Right cardiac atrium (tissue), 5 donors: ENCODE data around the gene ANAPC16. TPM values are rescaled to one million over a fixed set of nuclear protein-coding genes. Genes with fewer than 3 reads are reported as not detected.
"Not testable (repeated sequence)": the region's sequence is repeated elsewhere in the genome, so short reads cannot be mapped to it uniquely, and the experiment has no call there.

Source experiments
- ATAC-seq, 2 donors: fragments of 200-7000 bp; cut with Tn5 transposase; one replicate each; pipeline versions ENCODE4 v1.8.0 to v1.9.1; 2020; ENCODE audit warnings: moderate library complexity in 2 of 2, mild to moderate bottlenecking in 1 of 2
- DNase-seq, 3 donors: peaks; one replicate each; pipeline ENCODE4 v3.0.0-alpha.2; 2020
- H3K27ac ChIP-seq: one replicate; pipeline ENCODE4 v1.5.1; 2013; ENCODE audit warnings: mild to moderate bottlenecking, low read length, control low read depth, moderate library complexity
- H3K27me3 ChIP-seq: one replicate; pipeline ENCODE4 v1.6.1; 2013; ENCODE audit not compliant: control insufficient read depth, insufficient read depth
- H3K4me1 ChIP-seq: one replicate; pipeline ENCODE4 v1.6.1; 2013; ENCODE audit warnings: low read length; ENCODE audit not compliant: control insufficient read depth, insufficient read depth
- H3K4me3 ChIP-seq: one replicate; pipeline ENCODE4 v1.5.1; 2013; ENCODE audit warnings: low read length, control low read depth
- H3K9me3 ChIP-seq: one replicate; pipeline ENCODE4 v1.6.1; 2013; ENCODE audit warnings: low read length; ENCODE audit not compliant: control insufficient read depth
- WGBS: extraction: QIAGEN DNeasy Blood & Tissue Kit; methylation state at CpG from one replicate; pipeline ENCODE4 v1.1.7; 2013; 5-methylcytosine and 5-hydroxymethylcytosine counted together
- intact Hi-C, 4 donors: fragments of 100-400 bp; cut with DNase I; formaldehyde crosslinking; loops; one replicate each; pipeline versions ENCODE4 v1.11.0 to v1.14.0; 2022 to 2023
- polyA plus RNA-seq: library from polyadenylated mRNA; stranded (reverse); fragments of 200-250 nt; gene quantifications from one replicate; pipeline ENCODE4 v1.2.3, GENCODE V29; 2013
- total RNA-seq, 4 donors: library from RNA; stranded (reverse); fragmentation: NEBNext Ultra II Directional; extraction: Animal tissue kit (Norgen Biotek cat#: 25700); gene quantifications; one replicate each; pipeline ENCODE4 v1.2.1, GENCODE V29; 2021
- donor health status: healthy with polysubstance abuse.
- donor health status: DM: no; HTN: yes; CAD: no.
- donor health status: DM: no; HTN: no; CAD: no.
- donor health status: DM: no; HTN: yes; CAD: no; lungs with severe emphysema.
- donor health status: DM: yes; HTN: yes; CAD: no.

The ANAPC16 gene
- total and polyA plus RNA-seq, 5 donors, result 190 to 287 (median 233) TPM

GRCh38 chr10:72264536-72264935 is 48.7 kb downstream of the ANAPC16 start:
- intact Hi-C loops, result no loop called here
- no peak for DNase-seq
- 92% methylated on average over 1 of the region's 1 CpG for WGBS
- Histone ChIP-seq H3K4me3 (no peak overlapping the region), H3K4me1 (peaks cover 11% of the 10 kb centered on the region), H3K27me3 (no peaks in the 10 kb centered on the region), H3K27ac (no peak overlapping the region), H3K9me3 (no peaks in the 10 kb centered on the region)
- ATAC-seq, result no peak

- peak in 1 of 3 donors; percentile 9 for DNase-seq
- Histone ChIP-seq H3K4me3 (no peak overlapping the region), H3K27me3 (no peaks in the 10 kb centered on the region), H3K27ac (no peak overlapping the region), H3K9me3 (no peaks in the 10 kb centered on the region), H3K4me1 (peaks cover 2% of the 10 kb centered on the region)
- no peak for ATAC-seq
- intact Hi-C loops, result no loop called here
- WGBS, result 79% methylated on average over 6 of the region's 6 CpGs
These were observed 49.7 kb downstream of the ANAPC16 start for GRCh38 chr10:72265508-72265907.

- peaks cover 2% of the 10 kb centered on the region for H3K4me1 ChIP-seq
- peak in 1 of 3 donors; percentile 4 for DNase-seq
- intact Hi-C loops, result no loop called here
- no peak overlapping the region for H3K27ac ChIP-seq
- H3K27me3 ChIP-seq, result no peaks in the 10 kb centered on the region
- H3K4me3 ChIP-seq, result no peak overlapping the region
- no peaks in the 10 kb centered on the region for H3K9me3 ChIP-seq
- WGBS, result 90% methylated on average over 11 of the region's 11 CpGs
- no peak for ATAC-seq
These were observed 50.4 kb downstream of the ANAPC16 start for GRCh38 chr10:72265990-72266865.

- no peak for ATAC-seq
- no peak for DNase-seq
- Histone ChIP-seq H3K27me3 (no peaks in the 10 kb centered on the region), H3K9me3 (no peaks in the 10 kb centered on the region), H3K4me3 (no peak overlapping the region), H3K27ac (no peak overlapping the region), H3K4me1 (no peaks in the 10 kb centered on the region)
- intact Hi-C loops, result no loop called here
- WGBS, result 89% methylated on average over 6 of the region's 6 CpGs
These were observed 51.6 kb downstream of the ANAPC16 start for GRCh38 chr10:72267381-72267780.

- intact Hi-C loops, result no loop called here
- H3K9me3 ChIP-seq, result no peaks in the 10 kb centered on the region
- ATAC-seq, result no peak
- DNase-seq, result peak in 1 of 3 donors; percentile 44
- no peak overlapping the region for H3K4me3 ChIP-seq
- H3K4me1 ChIP-seq, result no peaks in the 10 kb centered on the region
- no peak overlapping the region for H3K27ac ChIP-seq
- 95% methylated on average over 15 of the region's 15 CpGs for WGBS
- H3K27me3 ChIP-seq, result no peaks in the 10 kb centered on the region
These were observed 52.1 kb downstream of the ANAPC16 start for GRCh38 chr10:72267819-72268399.

GRCh38 chr10:72268475-72269200 is 52.8 kb downstream of the ANAPC16 start:
- H3K27ac ChIP-seq, H3K4me1 ChIP-seq, H3K9me3 ChIP-seq, H3K4me3 ChIP-seq, H3K27me3 ChIP-seq, intact Hi-C loops, ATAC-seq: not testable (repeated sequence)
- peak in 1 of 3 donors; percentile 3 for DNase-seq
- WGBS, result 94% methylated on average over 5 of the region's 5 CpGs

- no peaks in the 10 kb centered on the region for H3K4me1 ChIP-seq
- no peak overlapping the region for H3K4me3 ChIP-seq
- WGBS, result 85% methylated on average over 5 of the region's 5 CpGs
- no peaks in the 10 kb centered on the region for H3K9me3 ChIP-seq
- peak overlapping the region; percentile 0 for H3K27ac ChIP-seq
- no peaks in the 10 kb centered on the region for H3K27me3 ChIP-seq
- intact Hi-C loops, result loop anchor here in 3 of 4 donors (10.0 kb wide), 2 partner anchors 54 to 64 kb away; no protein-coding TSS in a partner anchor
- ATAC-seq (no peak), DNase-seq (peak in 1 of 3 donors; percentile 41)
These were observed 54.9 kb downstream of the ANAPC16 start for GRCh38 chr10:72270607-72271281.

- Histone ChIP-seq H3K4me1 (peaks cover 6% of the 10 kb centered on the region), H3K27ac (peak overlapping the region; percentile 95), H3K27me3 (no peaks in the 10 kb centered on the region), H3K4me3 (peak overlapping the region; percentile 60), H3K9me3 (no peaks in the 10 kb centered on the region)
- 1% methylated on average over 28 of the region's 28 CpGs for WGBS
- intact Hi-C loops, result loop anchor here in 3 of 4 donors (2.0 to 10.0 kb wide), 3 partner anchors 24 to 62 kb away; no protein-coding TSS in a partner anchor
- DNase-seq (peak; percentile 93 to 97 (median 97)), ATAC-seq (peak; percentile 72 to 74)
These were observed 57.0 kb downstream of the ANAPC16 start for GRCh38 chr10:72272689-72273409.

- no peaks in the 10 kb centered on the region for H3K27me3 ChIP-seq
- peak within 1 kb of the TSS; percentile 95 for H3K27ac ChIP-seq
- intact Hi-C loops, result loop anchor here (2.0 to 10.0 kb wide), 4 partner anchors 25 to 61 kb away; no protein-coding TSS in a partner anchor
- peak; percentile 100 for DNase-seq
- WGBS, result under 1% methylated on average over 67 of the region's 67 CpGs
- H3K4me3 ChIP-seq, result peak within 1 kb of the TSS; percentile 68
- no peaks in the 10 kb centered on the region for H3K9me3 ChIP-seq
- H3K4me1 ChIP-seq, result peaks cover 6% of the 10 kb centered on the region
- peak; percentile 88 to 93 for ATAC-seq
These were observed 57.8 kb downstream of the ANAPC16 start, which contains the start of gene DDIT4 for GRCh38 chr10:72273410-72274212. DDIT4 (plus strand) TSS chr10:72273924; CDS start chr10:72274217, 293 bp downstream.
